Activated CD4-positive, alpha-beta memory T cell treated with anti-CD3 and anti-CD28 coated beads for 36 hours (primary cell): ENCODE data around the gene SEBOX. TPM values are rescaled to one million over a fixed set of nuclear protein-coding genes. Genes with fewer than 3 reads are reported as not detected.

Experiments used
- CTCF ChIA-PET: fragments of 350-600 bp; sonication (Branson Sonifier 250); formaldehyde crosslinking; loops from one replicate; lab custom pipeline; 2021; ENCODE audit warnings: antibody characterized with exemption, inconsistent platforms; lab: Charles Lee
- POLR2A ChIA-PET: fragments of 350-600 bp; sonication (Branson Sonifier 250); formaldehyde crosslinking; loops from one replicate; lab custom pipeline; 2021; ENCODE audit warnings: antibody characterized with exemption; lab: Charles Lee
- DNase-seq: peaks from one replicate; pipeline ENCODE4 v3.0.0-alpha.2; 2020
- H3K27ac Mint-ChIP-seq: one replicate; pipeline ENCODE4 v1.8.0; 2021; ENCODE audit warnings: mixed read lengths
- H3K27me3 Mint-ChIP-seq: one replicate; pipeline ENCODE4 v1.8.0; 2021; ENCODE audit warnings: mixed read lengths
- H3K36me3 Mint-ChIP-seq: one replicate; pipeline ENCODE4 v1.8.0; 2021; ENCODE audit warnings: mixed read lengths
- H3K4me1 Mint-ChIP-seq: one replicate; pipeline ENCODE4 v1.8.0; 2021; ENCODE audit warnings: low read depth, mixed read lengths
- H3K4me3 Mint-ChIP-seq: one replicate; pipeline ENCODE4 v1.8.0; 2021; ENCODE audit warnings: mild to moderate bottlenecking, mixed read lengths
- H3K9me3 Mint-ChIP-seq: one replicate; pipeline ENCODE4 v1.8.0; 2021; ENCODE audit warnings: mixed read lengths
- intact Hi-C: fragments of 100-400 bp; cut with micrococcal nuclease; formaldehyde crosslinking; loops from one replicate; pipeline ENCODE4 v1.15.1; 2023
- microRNA-seq: library from miRNA; unstranded; fragments of <30 nt; microRNA quantifications from one replicate; pipeline ENCODE4 v1.2.0, GENCODE V29; 2022; ENCODE audit warnings: borderline number of aligned reads, borderline microRNAs expressed, borderline replicate concordance
- total RNA-seq, 2 experiments: library from RNA; stranded (reverse); gene quantifications; one replicate each; pipeline ENCODE4 v1.2.3, GENCODE V29; 2021

Gene SEBOX
- total RNA-seq, 2 experiments from 2014 or later = not detected

- DNase-seq = no peak
- Mint-ChIP-seq H3K27me3 (no peaks in the 10 kb centered on the region), H3K36me3 (peaks cover 12% of the 10 kb centered on the region), H3K9me3 (no peaks in the 10 kb centered on the region), H3K4me3 (peak overlapping the region; percentile 82), H3K4me1 (peaks cover 22% of the 10 kb centered on the region), H3K27ac (no peak overlapping the region)
- intact Hi-C loops = loop anchor here (5.0 kb wide), 2 partner anchors 40 to 275 kb away; partner anchors contain the start of gene NLK
- ChIA-PET CTCF (interaction anchor here (0.6 to 1.2 kb wide), 4 partner anchors 18 to 424 kb away, joined by 3 to 6 read pairs (median 3); partner anchors contain the start of genes IFT20, LYRM9 and TNFAIP1), POLR2A (interaction anchor here (1.4 to 4.0 kb wide), 3 partner anchors 18 to 40 kb away, joined by 6 to 21 read pairs (median 8); partner anchors contain the start of genes IFT20, POLDIP2 and TNFAIP1)
Observed at GRCh38 chr17:28317099-28317965, 47.7 kb downstream of the SEBOX start.

- no peak overlapping the region for H3K4me3 Mint-ChIP-seq
- intact Hi-C loops = loop anchor here (5.0 kb wide), 2 partner anchors 39 to 274 kb away; partner anchors contain the start of gene NLK
- POLR2A ChIA-PET = no interaction called here
Observed at GRCh38 chr17:28315846-28316705, 48.9 kb downstream of the SEBOX start.

GRCh38 chr17:28313841-28314240, 51.2 kb downstream of the SEBOX start:
- H3K9me3 Mint-ChIP-seq = no peaks in the 10 kb centered on the region
- no peaks in the 10 kb centered on the region for H3K36me3 Mint-ChIP-seq
- H3K4me1 Mint-ChIP-seq = peaks cover 9% of the 10 kb centered on the region
- no peak for DNase-seq
- POLR2A ChIA-PET = no interaction called here
- no peak overlapping the region for H3K27ac Mint-ChIP-seq
- intact Hi-C loops = no loop called here
- CTCF ChIA-PET = interaction anchor here (1.2 kb wide), 1 partner anchor 22 kb away, joined by 3 read pairs; the partner anchor contains the start of genes IFT20 and TNFAIP1
- H3K4me3 Mint-ChIP-seq = no peak overlapping the region
- no peaks in the 10 kb centered on the region for H3K27me3 Mint-ChIP-seq

More at GRCh38 chr17:28315846-28316705, 48.9 kb downstream of the SEBOX start:
- CTCF ChIA-PET = no interaction called here
- Mint-ChIP-seq H3K36me3 (peaks cover 10% of the 10 kb centered on the region), H3K27ac (no peak overlapping the region), H3K27me3 (no peaks in the 10 kb centered on the region), H3K4me1 (peaks cover 21% of the 10 kb centered on the region), H3K9me3 (no peaks in the 10 kb centered on the region)
- no peak for DNase-seq

Small RNA genes within 50 kb of the gene (microRNA-seq; reads per million reads assigned to microRNA genes)
- 1.6 reads per million for gene MIR4723

Other genes starting within 250 kb of the SEBOX start
- 10 to 100 TPM; 27.1 to 29.8 TPM for gene TMEM97, start 46.0 kb downstream of the SEBOX start, total RNA-seq
- 10 to 100 TPM; 20.3 to 20.6 TPM for gene IFT20, start 29.7 kb downstream of the SEBOX start, total RNA-seq
- gene TNFAIP1, start 29.4 kb downstream of the SEBOX start, total RNA-seq = 10 to 100 TPM; 24.4 to 27.3 TPM
- 10 to 100 TPM; 73.8 to 76.4 TPM for gene POLDIP2, start 7.7 kb downstream of the SEBOX start, total RNA-seq
- not detected for gene VTN, start 5.1 kb upstream of the SEBOX start, total RNA-seq
- 10 to 100 TPM; 16.5 to 18.3 TPM for gene SARM1, start 6.5 kb upstream of the SEBOX start, total RNA-seq
- 1 to 10 TPM; 2.3 to 2.9 TPM for gene SLC46A1, start 41.0 kb upstream of the SEBOX start, total RNA-seq
- not detected for gene SLC13A2, start 108.4 kb upstream of the SEBOX start, total RNA-seq
- not detected for gene FOXN1, start 141.1 kb upstream of the SEBOX start, total RNA-seq
- 10 to 100 TPM; 38.0 to 42.0 TPM for gene UNC119, start 187.4 kb upstream of the SEBOX start, total RNA-seq
- 10 to 100 TPM; 36.6 to 38.6 TPM for gene PIGS, start 206.3 kb upstream of the SEBOX start, total RNA-seq
- 10 to 100 TPM; 75.2 to 77.3 TPM for gene ALDOC, start 211.7 kb upstream of the SEBOX start, total RNA-seq
- gene SPAG5, start 233.8 kb upstream of the SEBOX start, total RNA-seq = 100 to 1,000 TPM; 153 to 159 TPM
- gene RSKR, start 249.0 kb upstream of the SEBOX start, total RNA-seq = 10 to 100 TPM; 14.2 to 17.5 TPM